GM21737 (cell line): ENCODE measurements around the gene NF2.

ENCODE experiments used
- ATAC-seq: cut with Tn5 transposase; IDR thresholded peaks from one replicate; pipeline ENCODE4 v1.9.1; 2021; ENCODE audit warnings: mild to moderate bottlenecking, moderate library complexity; ENCODE audit not compliant: unreplicated experiment

Gene NF2

GRCh38 chr22:29738118-29738815, 134.8 kb downstream of the NF2 start:
- ATAC-seq: no peak

GRCh38 chr22:29739346-29739875, 136.0 kb downstream of the NF2 start:
- ATAC-seq: no peak

DNA sequence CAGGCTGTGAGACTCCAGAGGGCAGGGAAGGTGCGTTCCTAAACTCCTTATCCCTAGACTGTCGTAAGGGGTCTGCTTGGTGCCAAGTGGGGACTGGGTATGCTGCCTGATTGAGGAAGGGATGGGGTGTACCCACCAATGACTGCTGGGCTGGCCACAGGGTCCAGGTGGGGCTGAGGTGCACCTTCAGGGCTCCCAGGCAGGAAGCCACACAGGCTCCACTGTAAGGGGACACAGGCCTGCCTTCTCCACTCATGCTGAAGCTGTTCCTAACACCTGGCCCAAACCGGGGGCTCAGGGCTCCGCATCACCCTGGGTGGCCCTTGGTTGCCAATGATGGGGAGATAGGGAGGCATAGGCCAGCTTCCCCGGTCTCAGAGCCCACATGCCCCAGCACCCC, 136.8 kb downstream of the NF2 start:
- ATAC-seq: no peak

GRCh38 chr22:29741926-29742325, 138.5 kb downstream of the NF2 start:
- no peak for ATAC-seq

- no peak for ATAC-seq
Measured at GRCh38 chr22:29742326-29742725, 138.9 kb downstream of the NF2 start.

DNA sequence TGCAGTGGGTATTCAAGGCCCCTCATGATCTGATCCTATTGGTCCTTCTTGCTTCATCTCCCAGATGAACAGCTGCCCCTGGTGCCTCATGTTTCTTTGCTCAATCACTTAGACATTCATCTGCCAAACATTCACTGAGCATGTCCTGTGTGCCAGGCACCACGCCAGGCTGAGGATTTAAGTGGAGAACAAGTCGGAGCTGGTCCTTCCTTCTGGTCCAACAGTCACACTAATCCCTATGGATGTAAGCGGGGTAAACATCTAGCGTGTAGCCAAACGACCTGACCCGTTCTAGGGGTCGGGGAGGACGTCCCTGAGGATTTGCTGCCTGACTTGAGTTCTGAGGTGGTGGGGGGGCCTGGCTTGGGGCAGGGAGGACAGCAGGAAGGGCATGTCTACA, 141.5 kb downstream of the NF2 start:
- ATAC-seq: no peak

DNA sequence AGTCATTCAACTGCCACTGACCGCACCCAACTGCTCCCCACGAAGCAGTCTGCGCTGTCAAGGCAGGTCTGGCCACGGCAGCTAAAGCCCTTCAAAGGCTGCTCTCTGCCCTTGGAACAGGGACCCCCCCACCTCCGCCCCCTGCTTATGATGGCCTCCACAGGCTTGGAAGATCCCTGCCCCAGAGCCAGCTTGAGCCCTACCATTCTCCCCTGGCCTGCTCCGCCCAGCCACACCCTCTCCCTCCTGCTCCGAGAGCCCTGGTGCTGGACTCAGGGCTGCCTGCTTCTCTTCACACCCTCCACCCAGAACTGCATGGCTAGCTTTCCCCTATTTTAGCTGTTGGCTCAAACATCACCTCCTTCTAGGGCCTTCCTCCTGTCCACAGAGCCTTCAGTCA, 144.4 kb downstream of the NF2 start:
- ATAC-seq: no peak
